HepG2 (cell line): Measurements from ENCODE around the gene SERTAD2.

Experiments used
- ARNTL ChIP-seq: sonication (generic); formaldehyde crosslinking; IDR thresholded peaks from 2 replicates; pipeline ENCODE4 v1.4.0; 2020; ENCODE audit warnings: mild to moderate bottlenecking, missing genetic modification reagents
- BHLHE40 ChIP-seq: IDR thresholded peaks from 2 replicates; pipeline ENCODE4 v1.6.1; 2011; ENCODE audit warnings: low read length, improper control_type of control experiment
- FOXK2 ChIP-seq: fragments of 450-650 bp; IDR thresholded peaks from 2 replicates; pipeline ENCODE4 v1.6.1; 2016
- GABPB1 ChIP-seq: IDR thresholded peaks from 2 replicates; pipeline ENCODE4 v1.6.1; 2016; ENCODE audit warnings: mild to moderate bottlenecking, missing genetic modification reagents, moderate library complexity, missing compliant biosample characterization
- MED1 ChIP-seq: sonication (generic); formaldehyde crosslinking; IDR thresholded peaks from 2 replicates; pipeline ENCODE4 v1.4.0; 2020; ENCODE audit warnings: missing genetic modification reagents
- PHF20 ChIP-seq: sonication (generic); formaldehyde crosslinking; IDR thresholded peaks from 2 replicates; pipeline ENCODE4 v1.5.0; 2020; ENCODE audit warnings: mild to moderate bottlenecking, missing genetic modification reagents
- POLR2AphosphoS5 ChIP-seq: IDR thresholded peaks from 2 replicates; pipeline ENCODE4 v1.6.1; 2012; ENCODE audit warnings: low read depth, low read length
- SIN3B ChIP-seq: fragments of 150-350 bp; IDR thresholded peaks from 2 replicates; pipeline ENCODE4 v1.6.1; 2014; ENCODE audit warnings: low read length
- SUZ12 ChIP-seq: fragments of 150-350 bp; IDR thresholded peaks from 2 replicates; pipeline ENCODE4 v1.6.1; 2014; ENCODE audit warnings: low read depth, low read length
- ZNF276 ChIP-seq: sonication (generic); formaldehyde crosslinking; IDR thresholded peaks from 2 replicates; pipeline ENCODE4 v1.4.0; 2020; ENCODE audit warnings: mild to moderate bottlenecking, low read depth, missing genetic modification reagents
- ZSCAN31 ChIP-seq: sonication (generic); formaldehyde crosslinking; IDR thresholded peaks from 2 replicates; pipeline ENCODE4 v1.5.0; 2020; ENCODE audit warnings: low read depth, mild to moderate bottlenecking, missing genetic modification reagents
- TF ChIP-seq, protein P1 (sequence below): sonication (generic); formaldehyde crosslinking; IDR thresholded peaks from 2 replicates; pipeline ENCODE4 v1.5.0; 2020; ENCODE audit warnings: mild to moderate bottlenecking, missing genetic modification reagents, moderate library complexity
- TF ChIP-seq, protein P2 (sequence below): sonication (generic); formaldehyde crosslinking; IDR thresholded peaks from 2 replicates; pipeline ENCODE4 v1.4.0; 2020; ENCODE audit warnings: missing genetic modification reagents, mild to moderate bottlenecking, borderline replicate concordance
- TF ChIP-seq, protein P3 (sequence below): sonication (generic); formaldehyde crosslinking; IDR thresholded peaks from 2 replicates; pipeline ENCODE4 v1.4.0; 2020; ENCODE audit warnings: mild to moderate bottlenecking, missing genetic modification reagents, borderline replicate concordance

DNA sequence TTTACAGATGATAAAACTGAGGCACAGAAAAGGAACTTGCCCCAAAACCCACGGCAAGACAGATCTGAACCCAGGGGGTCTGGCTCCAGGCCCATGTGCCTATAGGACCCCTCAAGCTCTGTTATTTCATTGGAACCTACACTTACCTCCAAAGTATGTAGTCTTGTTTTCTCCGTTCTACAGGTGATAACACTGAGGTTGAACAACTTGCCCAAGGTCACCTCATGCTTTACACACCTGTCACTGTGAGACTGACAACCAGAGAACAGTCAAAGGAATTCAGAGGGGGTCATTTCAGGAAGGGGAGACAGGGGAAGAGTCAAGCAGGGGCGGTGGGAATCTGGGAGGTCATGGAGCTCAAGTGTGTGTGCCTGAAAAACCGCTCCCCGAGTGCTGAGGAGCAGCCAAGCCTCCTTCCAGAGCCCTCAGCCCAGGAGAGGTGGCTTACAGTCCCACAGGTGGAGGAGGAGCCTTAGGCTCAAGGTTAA is 47.7 kb downstream of the SERTAD2 start:
- TF ChIP-seq SIN3B (no peak), FOXK2 (no peak), ZSCAN31 (CRISPR knock-in tag) (no peak), ZNF276 (CRISPR knock-in tag) (no peak), PHF20 (no peak), BHLHE40 (no peak), MED1 (CRISPR knock-in tag) (no peak), SUZ12 (no peak), GABPB1 (no peak), POLR2AphosphoS5 (no peak), ARNTL (no peak)
- TF ChIP-seq, protein P1, sequence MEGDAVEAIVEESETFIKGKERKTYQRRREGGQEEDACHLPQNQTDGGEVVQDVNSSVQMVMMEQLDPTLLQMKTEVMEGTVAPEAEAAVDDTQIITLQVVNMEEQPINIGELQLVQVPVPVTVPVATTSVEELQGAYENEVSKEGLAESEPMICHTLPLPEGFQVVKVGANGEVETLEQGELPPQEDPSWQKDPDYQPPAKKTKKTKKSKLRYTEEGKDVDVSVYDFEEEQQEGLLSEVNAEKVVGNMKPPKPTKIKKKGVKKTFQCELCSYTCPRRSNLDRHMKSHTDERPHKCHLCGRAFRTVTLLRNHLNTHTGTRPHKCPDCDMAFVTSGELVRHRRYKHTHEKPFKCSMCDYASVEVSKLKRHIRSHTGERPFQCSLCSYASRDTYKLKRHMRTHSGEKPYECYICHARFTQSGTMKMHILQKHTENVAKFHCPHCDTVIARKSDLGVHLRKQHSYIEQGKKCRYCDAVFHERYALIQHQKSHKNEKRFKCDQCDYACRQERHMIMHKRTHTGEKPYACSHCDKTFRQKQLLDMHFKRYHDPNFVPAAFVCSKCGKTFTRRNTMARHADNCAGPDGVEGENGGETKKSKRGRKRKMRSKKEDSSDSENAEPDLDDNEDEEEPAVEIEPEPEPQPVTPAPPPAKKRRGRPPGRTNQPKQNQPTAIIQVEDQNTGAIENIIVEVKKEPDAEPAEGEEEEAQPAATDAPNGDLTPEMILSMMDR (CRISPR knock-in tag): no peak
- TF ChIP-seq, protein P2, sequence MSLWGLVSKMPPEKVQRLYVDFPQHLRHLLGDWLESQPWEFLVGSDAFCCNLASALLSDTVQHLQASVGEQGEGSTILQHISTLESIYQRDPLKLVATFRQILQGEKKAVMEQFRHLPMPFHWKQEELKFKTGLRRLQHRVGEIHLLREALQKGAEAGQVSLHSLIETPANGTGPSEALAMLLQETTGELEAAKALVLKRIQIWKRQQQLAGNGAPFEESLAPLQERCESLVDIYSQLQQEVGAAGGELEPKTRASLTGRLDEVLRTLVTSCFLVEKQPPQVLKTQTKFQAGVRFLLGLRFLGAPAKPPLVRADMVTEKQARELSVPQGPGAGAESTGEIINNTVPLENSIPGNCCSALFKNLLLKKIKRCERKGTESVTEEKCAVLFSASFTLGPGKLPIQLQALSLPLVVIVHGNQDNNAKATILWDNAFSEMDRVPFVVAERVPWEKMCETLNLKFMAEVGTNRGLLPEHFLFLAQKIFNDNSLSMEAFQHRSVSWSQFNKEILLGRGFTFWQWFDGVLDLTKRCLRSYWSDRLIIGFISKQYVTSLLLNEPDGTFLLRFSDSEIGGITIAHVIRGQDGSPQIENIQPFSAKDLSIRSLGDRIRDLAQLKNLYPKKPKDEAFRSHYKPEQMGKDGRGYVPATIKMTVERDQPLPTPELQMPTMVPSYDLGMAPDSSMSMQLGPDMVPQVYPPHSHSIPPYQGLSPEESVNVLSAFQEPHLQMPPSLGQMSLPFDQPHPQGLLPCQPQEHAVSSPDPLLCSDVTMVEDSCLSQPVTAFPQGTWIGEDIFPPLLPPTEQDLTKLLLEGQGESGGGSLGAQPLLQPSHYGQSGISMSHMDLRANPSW: no peak
- TF ChIP-seq, protein P3, sequence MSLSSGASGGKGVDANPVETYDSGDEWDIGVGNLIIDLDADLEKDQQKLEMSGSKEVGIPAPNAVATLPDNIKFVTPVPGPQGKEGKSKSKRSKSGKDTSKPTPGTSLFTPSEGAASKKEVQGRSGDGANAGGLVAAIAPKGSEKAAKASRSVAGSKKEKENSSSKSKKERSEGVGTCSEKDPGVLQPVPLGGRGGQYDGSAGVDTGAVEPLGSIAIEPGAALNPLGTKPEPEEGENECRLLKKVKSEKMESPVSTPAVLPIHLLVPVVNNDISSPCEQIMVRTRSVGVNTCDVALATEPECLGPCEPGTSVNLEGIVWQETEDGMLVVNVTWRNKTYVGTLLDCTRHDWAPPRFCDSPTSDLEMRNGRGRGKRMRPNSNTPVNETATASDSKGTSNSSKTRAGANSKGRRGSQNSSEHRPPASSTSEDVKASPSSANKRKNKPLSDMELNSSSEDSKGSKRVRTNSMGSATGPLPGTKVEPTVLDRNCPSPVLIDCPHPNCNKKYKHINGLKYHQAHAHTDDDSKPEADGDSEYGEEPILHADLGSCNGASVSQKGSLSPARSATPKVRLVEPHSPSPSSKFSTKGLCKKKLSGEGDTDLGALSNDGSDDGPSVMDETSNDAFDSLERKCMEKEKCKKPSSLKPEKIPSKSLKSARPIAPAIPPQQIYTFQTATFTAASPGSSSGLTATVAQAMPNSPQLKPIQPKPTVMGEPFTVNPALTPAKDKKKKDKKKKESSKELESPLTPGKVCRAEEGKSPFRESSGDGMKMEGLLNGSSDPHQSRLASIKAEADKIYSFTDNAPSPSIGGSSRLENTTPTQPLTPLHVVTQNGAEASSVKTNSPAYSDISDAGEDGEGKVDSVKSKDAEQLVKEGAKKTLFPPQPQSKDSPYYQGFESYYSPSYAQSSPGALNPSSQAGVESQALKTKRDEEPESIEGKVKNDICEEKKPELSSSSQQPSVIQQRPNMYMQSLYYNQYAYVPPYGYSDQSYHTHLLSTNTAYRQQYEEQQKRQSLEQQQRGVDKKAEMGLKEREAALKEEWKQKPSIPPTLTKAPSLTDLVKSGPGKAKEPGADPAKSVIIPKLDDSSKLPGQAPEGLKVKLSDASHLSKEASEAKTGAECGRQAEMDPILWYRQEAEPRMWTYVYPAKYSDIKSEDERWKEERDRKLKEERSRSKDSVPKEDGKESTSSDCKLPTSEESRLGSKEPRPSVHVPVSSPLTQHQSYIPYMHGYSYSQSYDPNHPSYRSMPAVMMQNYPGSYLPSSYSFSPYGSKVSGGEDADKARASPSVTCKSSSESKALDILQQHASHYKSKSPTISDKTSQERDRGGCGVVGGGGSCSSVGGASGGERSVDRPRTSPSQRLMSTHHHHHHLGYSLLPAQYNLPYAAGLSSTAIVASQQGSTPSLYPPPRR: no peak
